H9 (cell line): ENCODE results near the gene GPC3. TPM values are rescaled to one million over a fixed set of nuclear protein-coding genes. Genes with fewer than 3 reads are reported as not detected.
"Not testable (repeated sequence)": the region's sequence is repeated elsewhere in the genome, so short reads cannot be mapped to it uniquely, and the experiment has no call there.

Experiments used
- DNase-seq: peaks from one replicate; pipeline ENCODE4 v3.0.0-alpha.2; 2017
- H2AFZ ChIP-seq: one replicate; pipeline ENCODE4 v1.6.1; 2013; ENCODE audit warnings: mild to moderate bottlenecking, low read length, control low read depth, moderate library complexity
- H2AK5ac ChIP-seq: 2 replicates; pipeline ENCODE4 v1.6.1; 2013; ENCODE audit warnings: low read length, control low read depth, mixed read lengths; ENCODE audit not compliant: insufficient read length
- H2BK120ac ChIP-seq: one replicate; pipeline ENCODE4 v1.6.1; 2013; ENCODE audit warnings: low read depth, mild to moderate bottlenecking, low read length, control low read depth, inconsistent platforms; ENCODE audit not compliant: poor library complexity, severe bottlenecking
- H2BK12ac ChIP-seq: 2 replicates; pipeline ENCODE4 v1.6.1; 2013; ENCODE audit warnings: low read length, control low read depth, mixed read lengths, low read depth; ENCODE audit not compliant: insufficient read length
- H2BK15ac ChIP-seq: 2 replicates; pipeline ENCODE4 v1.6.1; 2013; ENCODE audit warnings: low read depth, low read length, control low read depth
- H2BK20ac ChIP-seq: one replicate; pipeline ENCODE4 v1.6.1; 2013; ENCODE audit warnings: low read depth, mild to moderate bottlenecking, low read length, control low read depth, inconsistent platforms; ENCODE audit not compliant: poor library complexity, severe bottlenecking
- H2BK5ac ChIP-seq: 2 replicates; pipeline ENCODE4 v1.6.1; 2013; ENCODE audit warnings: low read length, control low read depth, mixed read lengths; ENCODE audit not compliant: insufficient read length
- H3K14ac ChIP-seq: 2 replicates; pipeline ENCODE4 v1.6.1; 2013; ENCODE audit warnings: low read length, control low read depth; ENCODE audit not compliant: insufficient read depth
- H3K18ac ChIP-seq: 2 replicates; pipeline ENCODE4 v1.6.1; 2013; ENCODE audit warnings: low read depth, mild to moderate bottlenecking, mixed read lengths, low read length, control low read depth; ENCODE audit not compliant: insufficient read length
- H3K23ac ChIP-seq: 2 replicates; pipeline ENCODE4 v1.6.1; 2013; ENCODE audit warnings: low read length, control low read depth, mixed read lengths, low read depth; ENCODE audit not compliant: insufficient read length
- H3K23me2 ChIP-seq: 2 replicates; pipeline ENCODE4 v1.6.1; 2013; ENCODE audit warnings: low read depth, mild to moderate bottlenecking, mixed read lengths, low read length, control low read depth; ENCODE audit not compliant: insufficient read length, poor library complexity, severe bottlenecking
- H3K27ac ChIP-seq: 2 replicates; pipeline ENCODE4 v1.5.1; 2013; ENCODE audit warnings: low read length, control low read depth, mixed read lengths, low read depth; ENCODE audit not compliant: insufficient read length
- H3K27me3 ChIP-seq: 2 replicates; pipeline ENCODE4 v1.6.1; 2013; ENCODE audit warnings: low read length, control low read depth, inconsistent platforms; ENCODE audit not compliant: insufficient read depth
- H3K4ac ChIP-seq: 2 replicates; pipeline ENCODE4 v1.6.1; 2013; ENCODE audit warnings: low read depth, mild to moderate bottlenecking, control low read depth, inconsistent platforms, low read length, moderate library complexity
- H3K4me1 ChIP-seq: 2 replicates; pipeline ENCODE4 v1.6.1; 2013; ENCODE audit warnings: low read length, control low read depth, inconsistent platforms; ENCODE audit not compliant: insufficient read depth
- H3K4me2 ChIP-seq: 2 replicates; pipeline ENCODE4 v1.6.1; 2013; ENCODE audit warnings: low read length, control low read depth, mixed read lengths; ENCODE audit not compliant: insufficient read length, insufficient read depth
- H3K56ac ChIP-seq: 2 replicates; pipeline ENCODE4 v1.6.1; 2013; ENCODE audit warnings: low read depth, mild to moderate bottlenecking, mixed read lengths, low read length, control low read depth; ENCODE audit not compliant: insufficient read length
- H3K79me1 ChIP-seq: 2 replicates; pipeline ENCODE4 v1.6.1; 2013; ENCODE audit warnings: low read depth, mild to moderate bottlenecking, moderate library complexity, low read length, control low read depth, inconsistent platforms; ENCODE audit not compliant: insufficient read depth, poor library complexity, severe bottlenecking
- H3K79me2 ChIP-seq: 2 replicates; pipeline ENCODE4 v1.6.1; 2013; ENCODE audit warnings: low read length, control low read depth, inconsistent platforms; ENCODE audit not compliant: insufficient read depth
- H3K9ac ChIP-seq: 2 replicates; pipeline ENCODE4 v1.6.1; 2013; ENCODE audit warnings: low read length, control low read depth, mixed read lengths; ENCODE audit not compliant: insufficient read length; ENCODE audit errors: extremely low read depth
- H3K9me3 ChIP-seq: one replicate; pipeline ENCODE4 v1.6.1; 2013; ENCODE audit warnings: low read depth, low read length, inconsistent platforms; ENCODE audit not compliant: control insufficient read depth
- H3T11ph ChIP-seq: one replicate; pipeline ENCODE4 v1.6.1; 2013; ENCODE audit warnings: mild to moderate bottlenecking, low read length, control low read depth, inconsistent platforms
- H4K20me1 ChIP-seq: one replicate; pipeline ENCODE4 v1.6.1; 2013; ENCODE audit not compliant: control insufficient read depth, insufficient read length, insufficient read depth
- H4K5ac ChIP-seq: 2 replicates; pipeline ENCODE4 v1.6.1; 2013; ENCODE audit warnings: low read depth, mild to moderate bottlenecking, mixed read lengths, low read length, control low read depth; ENCODE audit not compliant: insufficient read length
- H4K8ac ChIP-seq: replicated peaks from 2 replicates; pipeline ENCODE4 v1.6.1; 2013; ENCODE audit warnings: low read length, control low read depth, mixed read lengths, low read depth; ENCODE audit not compliant: insufficient read length
- H4K91ac ChIP-seq: 2 replicates; pipeline ENCODE4 v1.6.1; 2013; ENCODE audit warnings: low read depth, mild to moderate bottlenecking, moderate library complexity, mixed read lengths, low read length, control low read depth; ENCODE audit not compliant: insufficient read length
- H3K27ac Mint-ChIP-seq, 3 experiments: 2 replicates in 2 of 3; 3 replicates in 1 of 3; pipeline ENCODE4 v1.8.0; 2020 to 2021; ENCODE audit warnings: mixed read lengths in 3 of 3, mild to moderate bottlenecking in 1 of 3, moderate library complexity in 1 of 3
- H3K27me3 Mint-ChIP-seq: 2 replicates; pipeline ENCODE4 v1.8.0; 2021; ENCODE audit warnings: low read depth, mild to moderate bottlenecking, moderate library complexity, mixed read lengths
- H3K36me3 Mint-ChIP-seq, 3 experiments: 2 replicates in 2 of 3; 3 replicates in 1 of 3; pipeline ENCODE4 v1.8.0; 2020 to 2021; ENCODE audit warnings: low read depth in 3 of 3, mixed read lengths in 3 of 3; ENCODE audit not compliant: insufficient read depth in 1 of 3
- H3K4me1 Mint-ChIP-seq, 2 experiments: 2 replicates each; pipeline ENCODE4 v1.8.0; 2020; ENCODE audit warnings: mixed read lengths in 2 of 2
- H3K4me3 Mint-ChIP-seq, 2 experiments: 2 replicates in 1 of 2; 3 replicates in 1 of 2; pipeline ENCODE4 v1.8.0; 2020 to 2021; ENCODE audit warnings: mild to moderate bottlenecking in 2 of 2, mixed read lengths in 2 of 2, moderate library complexity in 1 of 2
- H3K9me3 Mint-ChIP-seq, 2 experiments: 2 replicates in 1 of 2; 3 replicates in 1 of 2; pipeline ENCODE4 v1.8.0; 2020; ENCODE audit warnings: mild to moderate bottlenecking in 2 of 2, mixed read lengths in 2 of 2, moderate library complexity in 1 of 2
- WGBS: extraction: QIAGEN DNeasy Blood & Tissue Kit; methylation state at CpG from one replicate; pipeline ENCODE4 v1.1.7; 2013; ENCODE audit warnings: missing lambda C conversion rate, low lambda C conversion rate, mixed read lengths; ENCODE audit not compliant: insufficient read length; ENCODE audit errors: extremely low coverage; 5-methylcytosine and 5-hydroxymethylcytosine counted together
- total RNA-seq: library from RNA; stranded (reverse); gene quantifications from 2 replicates; pipeline ENCODE4 v1.2.1, GENCODE V29; 2021
- TF ChIP-seq, protein P1 (sequence below): fragments of 200-600 bp; sonication (generic); conservative IDR thresholded peaks from 3 replicates; pipeline ENCODE4 v1.8.0; 2021; ENCODE audit warnings: antibody characterized with exemption, mild to moderate bottlenecking

The GPC3 gene
- total RNA-seq, 1 experiment from 2014 or later = 108 TPM

DNA sequence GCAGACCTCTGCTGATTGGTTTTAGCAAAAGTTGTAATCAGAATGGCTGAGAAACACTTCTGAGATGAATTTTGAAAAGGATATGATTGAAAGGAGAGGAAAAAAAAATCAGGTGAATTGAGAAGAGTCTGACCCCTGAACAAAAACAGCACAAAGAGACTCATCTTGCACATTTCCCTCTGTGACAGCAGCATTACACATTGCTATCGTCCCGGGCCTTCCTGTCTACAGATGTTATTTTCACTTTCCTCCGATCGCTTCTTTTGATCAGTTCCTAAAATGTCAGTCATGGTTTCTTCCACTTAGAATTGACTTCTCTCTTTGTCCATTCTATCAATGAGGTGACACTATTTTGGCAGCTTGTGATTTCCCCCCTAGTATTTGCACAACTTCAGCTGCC is 262.6 kb downstream of the GPC3 start:
- WGBS = no CpG with 5 or more reads among the region's 4 CpGs
- no peak overlapping the region for H3K4ac ChIP-seq
- no peak overlapping the region for H2BK12ac ChIP-seq
- H3T11ph ChIP-seq = no peak overlapping the region
- no peak overlapping the region for H3K23ac ChIP-seq
- no peak overlapping the region for H3K9ac ChIP-seq
- Mint-ChIP-seq H3K4me3 (no peak overlapping the region), H3K27ac (no peak overlapping the region), H3K27me3 (no peaks in the 10 kb centered on the region), H3K4me1 (peaks cover 7 to 11% of the 10 kb centered on the region in 2 experiments), H3K9me3 (peaks cover 18 to 20% of the 10 kb centered on the region in 2 experiments), H3K36me3 (peaks cover 8 to 27% (median 18%) of the 10 kb centered on the region in 3 experiments)
- no peak overlapping the region for H3K56ac ChIP-seq
- H3K79me1 ChIP-seq = no peaks in the 10 kb centered on the region
- no peak overlapping the region for H3K4me2 ChIP-seq
- H3K23me2 ChIP-seq = no peaks in the 10 kb centered on the region
- DNase-seq = no peak
- H3K79me2 ChIP-seq = no peaks in the 10 kb centered on the region
- H3K4me1 ChIP-seq = no peaks in the 10 kb centered on the region
- no peak overlapping the region for H2BK15ac ChIP-seq
- H4K20me1 ChIP-seq = no peaks in the 10 kb centered on the region
- H2BK20ac ChIP-seq = no peak overlapping the region
- H3K27me3 ChIP-seq = no peaks in the 10 kb centered on the region
- no peak overlapping the region for H2AK5ac ChIP-seq
- H3K18ac ChIP-seq = no peak overlapping the region
- H2AFZ ChIP-seq = no peak overlapping the region
- H4K5ac ChIP-seq = no peak overlapping the region
- H3K14ac ChIP-seq = no peak overlapping the region
- TF ChIP-seq, protein P1, sequence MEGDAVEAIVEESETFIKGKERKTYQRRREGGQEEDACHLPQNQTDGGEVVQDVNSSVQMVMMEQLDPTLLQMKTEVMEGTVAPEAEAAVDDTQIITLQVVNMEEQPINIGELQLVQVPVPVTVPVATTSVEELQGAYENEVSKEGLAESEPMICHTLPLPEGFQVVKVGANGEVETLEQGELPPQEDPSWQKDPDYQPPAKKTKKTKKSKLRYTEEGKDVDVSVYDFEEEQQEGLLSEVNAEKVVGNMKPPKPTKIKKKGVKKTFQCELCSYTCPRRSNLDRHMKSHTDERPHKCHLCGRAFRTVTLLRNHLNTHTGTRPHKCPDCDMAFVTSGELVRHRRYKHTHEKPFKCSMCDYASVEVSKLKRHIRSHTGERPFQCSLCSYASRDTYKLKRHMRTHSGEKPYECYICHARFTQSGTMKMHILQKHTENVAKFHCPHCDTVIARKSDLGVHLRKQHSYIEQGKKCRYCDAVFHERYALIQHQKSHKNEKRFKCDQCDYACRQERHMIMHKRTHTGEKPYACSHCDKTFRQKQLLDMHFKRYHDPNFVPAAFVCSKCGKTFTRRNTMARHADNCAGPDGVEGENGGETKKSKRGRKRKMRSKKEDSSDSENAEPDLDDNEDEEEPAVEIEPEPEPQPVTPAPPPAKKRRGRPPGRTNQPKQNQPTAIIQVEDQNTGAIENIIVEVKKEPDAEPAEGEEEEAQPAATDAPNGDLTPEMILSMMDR = no peak
- H4K91ac ChIP-seq = no peak overlapping the region
- no peak overlapping the region for H2BK120ac ChIP-seq
- no peak overlapping the region for H4K8ac ChIP-seq
- H3K27ac ChIP-seq = no peak overlapping the region
- H2BK5ac ChIP-seq = no peak overlapping the region
- H3K9me3 ChIP-seq = no peaks in the 10 kb centered on the region

DNA sequence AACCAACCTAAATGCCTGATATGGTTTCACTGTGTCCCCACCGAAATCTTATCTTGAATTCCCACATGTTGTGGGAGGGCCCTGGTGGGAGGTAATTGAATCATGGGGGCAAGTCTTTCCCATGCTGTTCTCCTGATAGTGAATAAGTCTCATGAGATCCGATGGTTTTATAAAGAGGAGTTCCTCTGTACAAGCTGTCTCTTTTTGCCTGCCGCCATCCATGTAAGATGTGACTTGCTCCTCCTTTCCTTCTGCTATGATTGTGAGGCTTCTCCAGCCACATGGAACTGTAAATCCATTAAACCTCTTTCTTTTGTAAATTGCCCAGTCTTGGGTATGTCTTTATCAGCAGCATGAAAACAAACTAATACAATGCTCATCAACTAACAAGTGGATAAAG is 265.1 kb downstream of the GPC3 start:
- not testable (repeated sequence) for H3K23me2 ChIP-seq, H3K4me1 ChIP-seq, H3K9me3 ChIP-seq, H4K8ac ChIP-seq, H3K79me1 ChIP-seq, H3K27ac ChIP-seq, H3K4ac ChIP-seq, H2BK12ac ChIP-seq, H2BK120ac ChIP-seq, H3T11ph ChIP-seq, H3K14ac ChIP-seq, H3K4me2 ChIP-seq, H4K5ac ChIP-seq, H3K4me1 Mint-ChIP-seq, H3K56ac ChIP-seq, H4K20me1 ChIP-seq, H2AK5ac ChIP-seq, H2BK15ac ChIP-seq, H2AFZ ChIP-seq, H3K9ac ChIP-seq, H3K79me2 ChIP-seq, H2BK20ac ChIP-seq, H3K27me3 Mint-ChIP-seq, H3K4me3 Mint-ChIP-seq, H3K18ac ChIP-seq, H3K23ac ChIP-seq, H4K91ac ChIP-seq, H3K27me3 ChIP-seq, DNase-seq, H3K27ac Mint-ChIP-seq, H2BK5ac ChIP-seq
- Mint-ChIP-seq H3K9me3 (peaks cover 37 to 38% of the 10 kb centered on the region in 2 experiments), H3K36me3 (peaks cover 22 to 52% (median 29%) of the 10 kb centered on the region in 3 experiments)
- WGBS = no CpG with 5 or more reads among the region's 3 CpGs
